ENCODE measurements around the gene ANXA8.
"Not testable (repeated sequence)": the region's sequence is repeated elsewhere in the genome, so short reads cannot be mapped to it uniquely, and the experiment has no call there.

- not testable (repeated sequence) for TF ChIP-seq CTCF, POLR2A (IDR thresholded peaks at IDR 0.05)
These were observed 11.8 kb downstream of the ANXA8 start for GRCh38 chr10:47472072-47472471.
